Measurements from ENCODE around the gene NFKBIA.

GRCh38 chr14:35366056-35366451 is 38.5 kb downstream of the NFKBIA start:
- TF ChIP-seq, protein P1, sequence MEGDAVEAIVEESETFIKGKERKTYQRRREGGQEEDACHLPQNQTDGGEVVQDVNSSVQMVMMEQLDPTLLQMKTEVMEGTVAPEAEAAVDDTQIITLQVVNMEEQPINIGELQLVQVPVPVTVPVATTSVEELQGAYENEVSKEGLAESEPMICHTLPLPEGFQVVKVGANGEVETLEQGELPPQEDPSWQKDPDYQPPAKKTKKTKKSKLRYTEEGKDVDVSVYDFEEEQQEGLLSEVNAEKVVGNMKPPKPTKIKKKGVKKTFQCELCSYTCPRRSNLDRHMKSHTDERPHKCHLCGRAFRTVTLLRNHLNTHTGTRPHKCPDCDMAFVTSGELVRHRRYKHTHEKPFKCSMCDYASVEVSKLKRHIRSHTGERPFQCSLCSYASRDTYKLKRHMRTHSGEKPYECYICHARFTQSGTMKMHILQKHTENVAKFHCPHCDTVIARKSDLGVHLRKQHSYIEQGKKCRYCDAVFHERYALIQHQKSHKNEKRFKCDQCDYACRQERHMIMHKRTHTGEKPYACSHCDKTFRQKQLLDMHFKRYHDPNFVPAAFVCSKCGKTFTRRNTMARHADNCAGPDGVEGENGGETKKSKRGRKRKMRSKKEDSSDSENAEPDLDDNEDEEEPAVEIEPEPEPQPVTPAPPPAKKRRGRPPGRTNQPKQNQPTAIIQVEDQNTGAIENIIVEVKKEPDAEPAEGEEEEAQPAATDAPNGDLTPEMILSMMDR (IDR thresholded peaks at IDR 0.05; ENCODE audit: low read depth, low read length, missing input control): no peak
- no peak for TF ChIP-seq HNF4G (IDR thresholded peaks at IDR 0.05)
- TF ChIP-seq, protein P2, sequence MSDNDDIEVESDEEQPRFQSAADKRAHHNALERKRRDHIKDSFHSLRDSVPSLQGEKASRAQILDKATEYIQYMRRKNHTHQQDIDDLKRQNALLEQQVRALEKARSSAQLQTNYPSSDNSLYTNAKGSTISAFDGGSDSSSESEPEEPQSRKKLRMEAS (IDR thresholded peaks at IDR 0.05): no peak
- TF ChIP-seq REST (IDR thresholded peaks at IDR 0.05): no peak
- TF ChIP-seq YY1 (IDR thresholded peaks at IDR 0.05): no peak
- no peak for TF ChIP-seq GABPA (IDR thresholded peaks at IDR 0.05 in 1 of 2, conservative IDR thresholded peaks at IDR 0.05 in 1 of 2)
- no peak for TF ChIP-seq TAF1 (conservative IDR thresholded peaks at IDR 0.05)
- TF ChIP-seq RAD21 (IDR thresholded peaks at IDR 0.05): no peak
- TF ChIP-seq EGR1 (IDR thresholded peaks at IDR 0.05; ENCODE audit: low read depth in 2 of 2): no peak
- no peak for TF ChIP-seq SP1 (IDR thresholded peaks at IDR 0.05)
- TF ChIP-seq ATF3 (IDR thresholded peaks at IDR 0.05): no peak
- TF ChIP-seq RXRA (IDR thresholded peaks at IDR 0.05): no peak
- TF ChIP-seq, protein P3, sequence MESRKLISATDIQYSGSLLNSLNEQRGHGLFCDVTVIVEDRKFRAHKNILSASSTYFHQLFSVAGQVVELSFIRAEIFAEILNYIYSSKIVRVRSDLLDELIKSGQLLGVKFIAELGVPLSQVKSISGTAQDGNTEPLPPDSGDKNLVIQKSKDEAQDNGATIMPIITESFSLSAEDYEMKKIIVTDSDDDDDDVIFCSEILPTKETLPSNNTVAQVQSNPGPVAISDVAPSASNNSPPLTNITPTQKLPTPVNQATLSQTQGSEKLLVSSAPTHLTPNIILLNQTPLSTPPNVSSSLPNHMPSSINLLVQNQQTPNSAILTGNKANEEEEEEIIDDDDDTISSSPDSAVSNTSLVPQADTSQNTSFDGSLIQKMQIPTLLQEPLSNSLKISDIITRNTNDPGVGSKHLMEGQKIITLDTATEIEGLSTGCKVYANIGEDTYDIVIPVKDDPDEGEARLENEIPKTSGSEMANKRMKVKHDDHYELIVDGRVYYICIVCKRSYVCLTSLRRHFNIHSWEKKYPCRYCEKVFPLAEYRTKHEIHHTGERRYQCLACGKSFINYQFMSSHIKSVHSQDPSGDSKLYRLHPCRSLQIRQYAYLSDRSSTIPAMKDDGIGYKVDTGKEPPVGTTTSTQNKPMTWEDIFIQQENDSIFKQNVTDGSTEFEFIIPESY (IDR thresholded peaks at IDR 0.05): no peak
- TF ChIP-seq JUND (IDR thresholded peaks at IDR 0.05): no peak

Data from liver (tissue), 3 donors.